HepG2 (cell line): ENCODE measurements around the gene MEIOB. TPM values are rescaled to one million over a fixed set of nuclear protein-coding genes. Genes with fewer than 3 reads are reported as not detected.

Experiments
- AHDC1 ChIP-seq: sonication (generic); formaldehyde crosslinking; IDR thresholded peaks from 2 replicates; pipeline ENCODE4 v1.5.1; 2020; ENCODE audit warnings: mild to moderate bottlenecking, missing genetic modification reagents, borderline replicate concordance
- AHR ChIP-seq: IDR thresholded peaks from 2 replicates; pipeline ENCODE4 v1.6.1; 2018; ENCODE audit warnings: missing genetic modification reagents, missing compliant biosample characterization
- FOXA3 ChIP-seq: IDR thresholded peaks from 2 replicates; pipeline ENCODE4 v1.6.1; 2016; ENCODE audit warnings: missing genetic modification reagents, missing compliant biosample characterization
- FOXC1 ChIP-seq: sonication (generic); formaldehyde crosslinking; IDR thresholded peaks from 2 replicates; pipeline ENCODE4 v1.8.0; 2022; ENCODE audit warnings: mild to moderate bottlenecking, missing genetic modification reagents, borderline replicate concordance
- FOXP4 ChIP-seq: sonication (generic); formaldehyde crosslinking; IDR thresholded peaks from 2 replicates; pipeline ENCODE4 v1.4.0; 2020; ENCODE audit warnings: missing genetic modification reagents
- HINFP ChIP-seq: sonication (generic); formaldehyde crosslinking; IDR thresholded peaks from 2 replicates; pipeline ENCODE4 v1.4.0; 2020; ENCODE audit warnings: low read depth, mild to moderate bottlenecking, missing genetic modification reagents
- HIVEP1 ChIP-seq: sonication (generic); formaldehyde crosslinking; IDR thresholded peaks from 2 replicates; pipeline ENCODE4 v1.4.0; 2020; ENCODE audit warnings: mild to moderate bottlenecking, missing genetic modification reagents
- HMG20B ChIP-seq: conservative IDR thresholded peaks from 2 replicates; pipeline ENCODE4 v1.6.1; 2016; ENCODE audit warnings: missing genetic modification reagents, missing compliant biosample characterization
- PRPF4 ChIP-seq: fragments of 200-400 bp; formaldehyde crosslinking; IDR thresholded peaks from 2 replicates; pipeline ENCODE4 v1.6.1; 2016; ENCODE audit warnings: low read length, low read depth; ENCODE audit not compliant: poor library complexity, severe bottlenecking
- SIX4 ChIP-seq: sonication (generic); formaldehyde crosslinking; IDR thresholded peaks from 2 replicates; pipeline ENCODE4 v1.4.0; 2020; ENCODE audit warnings: missing genetic modification reagents
- TCF7L2 ChIP-seq: IDR thresholded peaks from 2 replicates; pipeline ENCODE4 v1.6.1; 2011; ENCODE audit warnings: mild to moderate bottlenecking, low read depth, low read length, moderate library complexity
- ZBTB37 ChIP-seq: sonication (generic); formaldehyde crosslinking; IDR thresholded peaks from 2 replicates; pipeline ENCODE4 v1.4.0; 2020; ENCODE audit warnings: mild to moderate bottlenecking, missing genetic modification reagents
- ZNF18 ChIP-seq: sonication (generic); formaldehyde crosslinking; IDR thresholded peaks from 2 replicates; pipeline ENCODE4 v1.8.0; 2022; ENCODE audit warnings: mild to moderate bottlenecking, missing genetic modification reagents; ENCODE audit not compliant: insufficient replicate concordance
- ZNF235 ChIP-seq: sonication (generic); formaldehyde crosslinking; IDR thresholded peaks from 2 replicates; pipeline ENCODE4 v1.8.1; 2023; ENCODE audit warnings: mild to moderate bottlenecking, missing genetic modification reagents, borderline replicate concordance
- ZNF256 ChIP-seq: sonication (generic); formaldehyde crosslinking; conservative IDR thresholded peaks from 2 replicates; pipeline ENCODE4 v1.4.0; 2020; ENCODE audit warnings: missing genetic modification reagents
- ZNF335 ChIP-seq: sonication (generic); formaldehyde crosslinking; IDR thresholded peaks from 2 replicates; pipeline ENCODE4 v1.4.0; 2020; ENCODE audit warnings: missing genetic modification reagents
- ZNF761 ChIP-seq: sonication (generic); formaldehyde crosslinking; conservative IDR thresholded peaks from 2 replicates; pipeline ENCODE4 v1.4.0; 2020; ENCODE audit warnings: mild to moderate bottlenecking, missing genetic modification reagents
- polyA plus RNA-seq, 8 experiments: library from polyadenylated mRNA; depleted of rRNA in 3 of 8; stranded (reverse) in 7 of 8; unstranded in 1 of 8; fragments of >200 nt; fragmentation: Illumina TruSeq in 4 of 8; extraction: Trizol in 4 of 8; gene quantifications; 2 replicates each; pipeline versions ENCODE4 v1.2.1 to v1.2.3, GENCODE V29; 2011 to 2016; ENCODE audit warnings: low read depth in 4 of 8, missing spikeins in 1 of 8, mixed read lengths in 1 of 8; ENCODE audit not compliant: insufficient read depth in 1 of 8
- total RNA-seq, 5 experiments: library from RNA; depleted of rRNA; stranded (reverse); fragments of >200 nt; fragmentation: Illumina TruSeq; extraction: Trizol; gene quantifications; 2 replicates each; pipeline ENCODE4 v1.2.3, GENCODE V29; 2016; ENCODE audit warnings: low read depth in 1 of 5

MEIOB gene
- total and polyA plus RNA-seq, 2 of the 13 experiments (the other 11 are each of a cell fraction or from before 2014, with no cell fraction given) = 0.17 TPM; not detected in 1

- no peak for TF ChIP-seq ZNF235 (CRISPR knock-in tag)
- TF ChIP-seq FOXC1 (CRISPR knock-in tag) = no peak
- no peak for TF ChIP-seq PRPF4
- no peak for TF ChIP-seq ZNF761
- TF ChIP-seq FOXP4 (CRISPR knock-in tag) = peak; percentile 26; the same call in 1 of the 2 replicates
- TF ChIP-seq AHR (CRISPR knock-in tag) = no peak
- TF ChIP-seq ZBTB37 = peak; percentile 87
- 0 out of 2 replicates have a peak, but pooled peaks have one; percentile 18 for TF ChIP-seq ZNF335 (CRISPR knock-in tag)
- peak; percentile 53; the same call in 1 of the 2 replicates for TF ChIP-seq HIVEP1 (CRISPR knock-in tag)
- no peak; the same call in 1 of the 2 replicates for TF ChIP-seq SIX4 (CRISPR knock-in tag)
- TF ChIP-seq TCF7L2 = no peak
- TF ChIP-seq FOXA3 (CRISPR knock-in tag) = no peak; the same call in none of the 2 replicates
- TF ChIP-seq HINFP (CRISPR knock-in tag) = no peak; the same call in 1 of the 2 replicates
- no peak; the same call in 1 of the 2 replicates for TF ChIP-seq HMG20B (CRISPR knock-in tag)
- TF ChIP-seq ZNF18 (CRISPR knock-in tag) = no peak
- no peak for TF ChIP-seq ZNF256 (CRISPR knock-in tag)
- TF ChIP-seq AHDC1 (CRISPR knock-in tag) = no peak
Observed at GRCh38 chr16:1794221-1794871, 77.6 kb downstream of the MEIOB start (continued).
